ENCODE results near the gene ACY1. TPM values are rescaled to one million over a fixed set of nuclear protein-coding genes. Genes with fewer than 3 reads are reported as not detected.

ACY1 gene
- total and polyA plus RNA-seq, 10 of the 15 experiments (the other 5 are each of a cell fraction or from before 2014, with no cell fraction given) = 18.5 to 42.2 (median 27.8) TPM

DNA sequence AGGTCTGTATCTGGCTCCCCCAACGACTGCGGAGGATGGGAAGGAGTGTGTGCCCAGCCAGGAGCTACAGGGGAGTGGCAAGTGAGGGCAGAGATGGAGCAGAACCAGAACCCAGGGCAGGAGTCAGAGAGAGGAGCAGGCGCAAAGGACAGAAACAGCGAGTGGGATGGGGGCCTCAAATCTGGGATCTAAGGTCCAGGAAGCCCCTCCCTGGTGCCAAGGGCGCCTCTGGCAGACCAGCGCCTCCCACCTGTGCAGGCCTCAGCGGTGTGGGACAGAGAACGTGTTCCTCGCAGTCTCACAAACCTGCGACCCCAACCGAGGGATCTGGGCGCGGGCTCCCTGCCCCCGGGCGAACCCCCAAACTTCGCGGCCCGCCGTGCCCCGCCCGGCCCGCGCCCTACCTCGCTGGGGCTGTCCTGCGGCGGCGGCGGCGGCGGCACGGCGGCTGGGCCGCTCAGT is 16.4 kb upstream of the ACY1 start:
- WGBS (ENCODE audit: insufficient coverage, insufficient replicate concordance, low lambda C conversion rate, missing lambda C conversion rate) = 11% methylated on average over 20 of the region's 33 CpGs
- FAIRE-seq = no peak

More for the DNA sequence above, 16.4 kb upstream of the ACY1 start:
- Histone ChIP-seq H3K4me2 (ENCODE audit: control insufficient read depth, insufficient read depth) (peak overlapping the region; percentile 85), H2AFZ (ENCODE audit: control insufficient read depth, low read depth, low read length) (peak overlapping the region; percentile 22), H3K79me2 (ENCODE audit: control insufficient read depth, insufficient read depth, low read length) (no peaks in the 10 kb centered on the region), H3K9ac (ENCODE audit: control insufficient read depth, insufficient read depth, low read length) (peak overlapping the region; percentile 3; the same call in 1 of the 2 replicates), H4K20me1 (ENCODE audit: control insufficient read depth, insufficient read depth) (no peaks in the 10 kb centered on the region), H3K4me3 (peak overlapping the region; percentile 61; the same call in 1 of the 2 replicates), H3K9me3 (replicated peaks; ENCODE audit: control insufficient read depth, insufficient read depth, low read length) (no peaks in the 10 kb centered on the region), H3K36me3 (ENCODE audit: control insufficient read depth in 2 of 2, insufficient read depth in 2 of 2, low read length in 1 of 2) (no peaks in the 10 kb centered on the region), H3K4me1 (ENCODE audit: control insufficient read depth, insufficient read depth, low read length) (peaks cover 6% of the 10 kb centered on the region; the same call in 1 of the 2 replicates), H3K27me3 (replicated peaks in 1 of 2; ENCODE audit: control insufficient read depth in 2 of 2, insufficient read depth in 2 of 2, low read length in 1 of 2) (no peaks in the 10 kb centered on the region; a peak in 2 of 4 replicates), H3K27ac (ENCODE audit: control insufficient read depth, insufficient read depth) (no peak overlapping the region)
- ChIA-PET SMC1A (ENCODE audit: uncharacterized antibody, unreplicated experiment) (no interaction called here), CTCF (interaction anchor here (1.2 kb wide), 1 partner anchor 25 kb away, joined by 4 read pairs; the partner anchor contains the start of genes PARP3 and RRP9), RAD21 (ENCODE audit: unreplicated experiment) (no interaction called here), POLR2A (interaction anchor here (1.0 kb wide), 1 partner anchor 69 kb away, joined by 3 read pairs; no protein-coding TSS in a partner anchor)
- TF ChIP-seq HDGF (IDR thresholded peaks at IDR 0.05) (0 out of 2 replicates have a peak, but pooled peaks have one; percentile 33), LARP7 (IDR thresholded peaks at IDR 0.05) (peak; percentile 28; the same call in 1 of the 2 replicates)
- TF ChIP-seq, protein P1, sequence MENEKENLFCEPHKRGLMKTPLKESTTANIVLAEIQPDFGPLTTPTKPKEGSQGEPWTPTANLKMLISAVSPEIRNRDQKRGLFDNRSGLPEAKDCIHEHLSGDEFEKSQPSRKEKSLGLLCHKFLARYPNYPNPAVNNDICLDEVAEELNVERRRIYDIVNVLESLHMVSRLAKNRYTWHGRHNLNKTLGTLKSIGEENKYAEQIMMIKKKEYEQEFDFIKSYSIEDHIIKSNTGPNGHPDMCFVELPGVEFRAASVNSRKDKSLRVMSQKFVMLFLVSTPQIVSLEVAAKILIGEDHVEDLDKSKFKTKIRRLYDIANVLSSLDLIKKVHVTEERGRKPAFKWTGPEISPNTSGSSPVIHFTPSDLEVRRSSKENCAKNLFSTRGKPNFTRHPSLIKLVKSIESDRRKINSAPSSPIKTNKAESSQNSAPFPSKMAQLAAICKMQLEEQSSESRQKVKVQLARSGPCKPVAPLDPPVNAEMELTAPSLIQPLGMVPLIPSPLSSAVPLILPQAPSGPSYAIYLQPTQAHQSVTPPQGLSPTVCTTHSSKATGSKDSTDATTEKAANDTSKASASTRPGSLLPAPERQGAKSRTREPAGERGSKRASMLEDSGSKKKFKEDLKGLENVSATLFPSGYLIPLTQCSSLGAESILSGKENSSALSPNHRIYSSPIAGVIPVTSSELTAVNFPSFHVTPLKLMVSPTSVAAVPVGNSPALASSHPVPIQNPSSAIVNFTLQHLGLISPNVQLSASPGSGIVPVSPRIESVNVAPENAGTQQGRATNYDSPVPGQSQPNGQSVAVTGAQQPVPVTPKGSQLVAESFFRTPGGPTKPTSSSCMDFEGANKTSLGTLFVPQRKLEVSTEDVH (IDR thresholded peaks at IDR 0.05; ENCODE audit: low read depth, partially characterized antibody) = no peak
- in situ Hi-C loops (cut with MboI) (no loop called here), intact Hi-C loops (cut with micrococcal nuclease; ENCODE audit: unreplicated experiment) (no loop called here)
- ATAC-seq (peak; percentile 72), DNase-seq (ENCODE audit: low read depth, low spot score) (no peak)
- no TSS peak for BruUV-seq (replicated peaks)

Measured in GM12878 (cell line).